A673 (cell line): ENCODE measurements around the gene ANO3. TPM values are rescaled to one million over a fixed set of nuclear protein-coding genes. Genes with fewer than 3 reads are reported as not detected.

Source experiments
- BruUV-seq: library from RNA; stranded (reverse); fragments of 400-500 nt; replicated peaks from 2 replicates; lab custom pipeline; 2021; lab: Mats Ljungman, UMichigan
- CTCF ChIA-PET: fragments of 300-600 bp; sonication (Branson Sonifier 250); formaldehyde crosslinking; loops from one replicate; lab custom pipeline; 2022; ENCODE audit warnings: antibody characterized with exemption; lab: Charles Lee
- POLR2A ChIA-PET: fragments of 300-600 bp; sonication (Branson Sonifier 250); formaldehyde crosslinking; loops from one replicate; lab custom pipeline; 2022; ENCODE audit warnings: antibody characterized with exemption; ENCODE audit not compliant: low non-redundant PET; lab: Charles Lee
- DNase-seq: peaks from one replicate; pipeline ENCODE4 v3.0.0-alpha.2; 2015; ENCODE audit warnings: low spot score
- H3K27ac ChIP-seq: fragments of 200-600 bp; sonication (generic); 2 replicates; pipeline ENCODE4 v1.5.1; 2016; ENCODE audit warnings: mixed run types, low read depth, mild to moderate bottlenecking, mixed read lengths, antibody characterized with exemption, low read length; ENCODE audit not compliant: poor library complexity, severe bottlenecking
- H3K27me3 ChIP-seq: fragments of 200-600 bp; sonication (generic); replicated peaks from 2 replicates; pipeline ENCODE4 v1.6.1; 2017; ENCODE audit warnings: mixed run types, low read depth, mild to moderate bottlenecking, mixed read lengths, antibody characterized with exemption, low read length; ENCODE audit not compliant: insufficient read depth, poor library complexity
- H3K36me3 ChIP-seq: fragments of 200-600 bp; sonication (generic); 2 replicates; pipeline ENCODE4 v1.6.1; 2016; ENCODE audit warnings: mixed run types, mild to moderate bottlenecking, mixed read lengths, antibody characterized with exemption, low read length; ENCODE audit not compliant: insufficient read depth, poor library complexity, severe bottlenecking
- H3K4me1 ChIP-seq: fragments of 200-600 bp; sonication (generic); 2 replicates; pipeline ENCODE4 v1.6.1; 2017; ENCODE audit warnings: mixed run types, mild to moderate bottlenecking, mixed read lengths, antibody characterized with exemption, low read length; ENCODE audit not compliant: insufficient read depth, poor library complexity, severe bottlenecking
- H3K4me3 ChIP-seq: fragments of 200-600 bp; sonication (generic); 2 replicates; pipeline ENCODE4 v1.5.1; 2016; ENCODE audit warnings: low read depth, mixed run types, mild to moderate bottlenecking, mixed read lengths, low read length; ENCODE audit not compliant: poor library complexity, severe bottlenecking
- H3K9me3 ChIP-seq: fragments of 200-600 bp; sonication (generic); 2 replicates; pipeline ENCODE4 v1.6.1; 2016; ENCODE audit warnings: mixed run types, low read depth, mild to moderate bottlenecking, mixed read lengths, antibody characterized with exemption, low read length; ENCODE audit not compliant: poor library complexity, severe bottlenecking
- CTCF ChIP-seq: fragments of 300-800, 200-600 bp; sonication (generic); conservative IDR thresholded peaks from 2 replicates; pipeline ENCODE4 v1.5.1; 2017; ENCODE audit warnings: low read depth, mild to moderate bottlenecking, antibody characterized with exemption, low read length, moderate library complexity, mixed read lengths
- EZH2 ChIP-seq: fragments of 200-600 bp; sonication (generic); IDR thresholded peaks from 2 replicates; pipeline ENCODE4 v1.6.1; 2017; ENCODE audit warnings: borderline replicate concordance, low read depth, mild to moderate bottlenecking, mixed read lengths, antibody characterized with exemption, low read length; ENCODE audit not compliant: poor library complexity, severe bottlenecking
- intact Hi-C: fragments of 100-400 bp; cut with micrococcal nuclease; formaldehyde crosslinking; loops from one replicate; pipeline ENCODE4 v1.10.0; 2022; ENCODE audit not compliant: unreplicated experiment
- total RNA-seq: library from RNA; stranded (reverse); gene quantifications from 2 replicates; pipeline ENCODE4 v1.2.3, GENCODE V29; 2021

ANO3 gene
- total RNA-seq, 1 experiment from 2014 or later, result not detected

- DNase-seq, result peak; percentile 73
- TF ChIP-seq EZH2 (no peak), CTCF (no peak)
- POLR2A ChIA-PET, result interaction anchor here (0.5 kb wide), 1 partner anchor 49 kb away, joined by 4 read pairs; no protein-coding TSS in a partner anchor
- CTCF ChIA-PET, result no interaction called here
- Histone ChIP-seq H3K9me3 (no peaks in the 10 kb centered on the region), H3K27me3 (peaks cover 39% of the 10 kb centered on the region), H3K4me1 (peaks cover 6% of the 10 kb centered on the region), H3K27ac (no peak overlapping the region), H3K4me3 (no peak overlapping the region), H3K36me3 (no peaks in the 10 kb centered on the region)
- no TSS peak for BruUV-seq
- intact Hi-C loops, result no loop called here
Measured at GRCh38 chr11:26333906-26334305, 2.0 kb downstream of the ANO3 start.

GRCh38 chr11:26335903-26336302 lies 4.0 kb downstream of the ANO3 start:
- CTCF ChIA-PET, result no interaction called here
- intact Hi-C loops, result no loop called here
- TF ChIP-seq CTCF (no peak), EZH2 (no peak)
- Histone ChIP-seq H3K36me3 (no peaks in the 10 kb centered on the region), H3K27me3 (peaks cover 38% of the 10 kb centered on the region), H3K4me1 (peaks cover 6% of the 10 kb centered on the region), H3K27ac (no peak overlapping the region), H3K4me3 (no peak overlapping the region), H3K9me3 (no peaks in the 10 kb centered on the region)
- no TSS peak for BruUV-seq
- POLR2A ChIA-PET, result no interaction called here
- DNase-seq, result no peak

GRCh38 chr11:26344647-26345046 lies 12.7 kb downstream of the ANO3 start:
- Histone ChIP-seq H3K4me1 (no peaks in the 10 kb centered on the region), H3K36me3 (no peaks in the 10 kb centered on the region), H3K27me3 (peaks cover 15% of the 10 kb centered on the region), H3K27ac (no peak overlapping the region), H3K4me3 (no peak overlapping the region), H3K9me3 (no peaks in the 10 kb centered on the region)
- ChIA-PET CTCF (no interaction called here), POLR2A (no interaction called here)
- TF ChIP-seq CTCF, result no peak
- TF ChIP-seq EZH2, result no peak
- intact Hi-C loops, result no loop called here
- no TSS peak for BruUV-seq
- DNase-seq, result no peak
